Sciatic nerve (tissue), 2 donors: ENCODE measurements around the gene SIM2. TPM values are rescaled to one million over a fixed set of nuclear protein-coding genes. Genes with fewer than 3 reads are reported as not detected.

Source experiments
- ATAC-seq: fragments of 200-7000 bp; cut with Tn5 transposase; one replicate; pipeline ENCODE4 v1.9.1; 2020; ENCODE audit warnings: mild to moderate bottlenecking, moderate library complexity
- DNase-seq: peaks from one replicate; pipeline ENCODE4 v3.0.0-alpha.2; 2020; ENCODE audit warnings: low spot score
- intact Hi-C: fragments of 100-400 bp; cut with DNase I; formaldehyde crosslinking; loops from one replicate; pipeline ENCODE4 v1.14.2; 2022
- total RNA-seq: library from RNA; stranded (reverse); fragmentation: NEBNext Ultra II Directional; extraction: Animal tissue kit (Norgen Biotek cat#: 25700); gene quantifications from one replicate; pipeline ENCODE4 v1.2.1, GENCODE V29; 2021
- donor health status: DM: no; HTN: no; CAD: no.
- donor health status: DM: no; HTN: no; CAD: no.

Gene SIM2
- total RNA-seq, 1 donor from 2014 or later: not detected

GRCh38 chr21:36730291-36731281 lies 31.7 kb downstream of the SIM2 start:
- intact Hi-C loops: no loop called here
- no peak for ATAC-seq
- no peak for DNase-seq

DNA sequence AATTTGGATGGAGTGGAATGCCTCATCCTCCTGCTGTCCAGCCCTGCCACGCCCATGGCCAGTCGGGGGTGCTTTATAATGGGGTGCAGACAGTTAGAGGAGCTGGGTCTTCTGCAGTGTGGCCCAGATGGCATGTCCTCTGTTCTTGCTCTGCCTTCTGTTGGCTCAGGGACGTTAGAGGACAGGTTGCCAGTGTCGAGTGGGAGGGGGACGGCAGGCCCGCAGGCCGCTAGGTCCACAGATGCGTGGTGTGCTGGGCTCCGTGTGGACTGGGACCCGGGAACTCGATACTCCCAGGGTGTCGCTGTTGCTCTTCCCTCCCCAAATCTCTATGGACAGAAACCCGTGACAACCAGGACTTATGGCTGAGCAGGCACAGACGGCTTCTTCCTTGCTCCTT lies 33.3 kb downstream of the SIM2 start:
- DNase-seq: no peak
- intact Hi-C loops: no loop called here
- ATAC-seq: no peak

GRCh38 chr21:36732761-36733160 lies 33.8 kb downstream of the SIM2 start:
- DNase-seq (no peak), ATAC-seq (no peak)
- intact Hi-C loops: no loop called here

DNA sequence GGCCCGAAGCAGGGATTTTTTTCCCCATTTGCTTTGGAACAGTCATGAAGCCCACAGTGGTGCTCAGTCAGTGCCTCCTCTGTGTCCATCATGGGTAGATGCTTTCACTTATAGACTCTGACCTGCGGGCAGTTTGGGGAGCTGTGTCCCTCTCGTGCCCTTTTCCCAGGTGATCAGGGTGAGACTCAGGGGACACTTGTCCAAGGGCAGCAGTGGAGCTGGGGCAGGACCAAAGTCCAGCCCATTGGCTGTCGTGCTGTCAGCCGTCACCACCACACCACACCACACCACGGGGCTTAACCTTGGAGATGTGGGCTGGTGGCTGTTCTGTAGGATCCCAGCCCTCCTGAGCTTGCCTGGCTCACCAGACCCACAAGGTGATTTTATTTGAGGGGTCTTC lies 34.9 kb downstream of the SIM2 start:
- DNase-seq (no peak), ATAC-seq (no peak)
- intact Hi-C loops: no loop called here

DNA sequence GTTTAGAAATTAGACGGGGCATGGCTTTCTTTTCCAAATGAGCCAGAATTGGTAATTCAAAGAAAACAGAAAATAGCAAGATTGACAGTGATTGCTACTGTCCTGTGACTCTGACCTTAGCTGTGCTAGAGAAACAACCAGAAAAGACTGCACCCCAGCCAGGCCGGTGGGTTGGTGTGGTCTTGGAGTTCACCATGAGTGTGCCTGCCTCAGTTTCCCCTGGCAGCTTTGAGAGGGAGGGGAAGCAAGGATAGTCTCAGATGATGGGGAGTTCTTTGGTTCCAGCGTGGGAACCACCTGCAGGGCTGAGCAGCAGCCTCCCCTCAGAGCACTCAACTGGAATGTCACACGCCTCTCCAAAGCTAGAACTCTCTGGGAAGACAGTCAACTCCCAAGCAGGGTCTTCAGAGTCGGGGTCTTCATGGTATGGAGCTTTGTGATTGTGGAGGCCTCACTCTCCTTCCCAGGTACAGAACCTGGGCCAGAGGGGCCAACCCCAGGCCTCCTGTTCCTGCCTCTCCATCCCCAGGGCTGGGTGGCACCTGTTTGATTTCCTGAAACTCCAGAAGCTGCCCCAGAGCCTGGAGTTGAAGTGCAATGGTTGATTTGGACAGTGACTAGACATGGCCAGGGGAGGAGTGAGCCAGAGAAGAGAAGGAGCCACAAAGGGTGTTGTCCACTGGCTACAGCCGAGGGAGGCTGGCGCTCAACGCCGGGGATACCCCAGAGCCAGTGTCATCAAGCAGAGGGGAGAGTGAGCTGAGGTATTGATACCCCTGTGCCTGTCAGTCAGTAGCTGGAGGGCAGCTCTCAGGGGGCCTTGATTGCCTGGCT lies 35.7 kb downstream of the SIM2 start:
- no peak for ATAC-seq
- intact Hi-C loops: no loop called here
- DNase-seq: no peak

- ATAC-seq: no peak
- intact Hi-C loops: no loop called here
- DNase-seq: no peak
Measured at GRCh38 chr21:36735201-36735515, 36.2 kb downstream of the SIM2 start.

DNA sequence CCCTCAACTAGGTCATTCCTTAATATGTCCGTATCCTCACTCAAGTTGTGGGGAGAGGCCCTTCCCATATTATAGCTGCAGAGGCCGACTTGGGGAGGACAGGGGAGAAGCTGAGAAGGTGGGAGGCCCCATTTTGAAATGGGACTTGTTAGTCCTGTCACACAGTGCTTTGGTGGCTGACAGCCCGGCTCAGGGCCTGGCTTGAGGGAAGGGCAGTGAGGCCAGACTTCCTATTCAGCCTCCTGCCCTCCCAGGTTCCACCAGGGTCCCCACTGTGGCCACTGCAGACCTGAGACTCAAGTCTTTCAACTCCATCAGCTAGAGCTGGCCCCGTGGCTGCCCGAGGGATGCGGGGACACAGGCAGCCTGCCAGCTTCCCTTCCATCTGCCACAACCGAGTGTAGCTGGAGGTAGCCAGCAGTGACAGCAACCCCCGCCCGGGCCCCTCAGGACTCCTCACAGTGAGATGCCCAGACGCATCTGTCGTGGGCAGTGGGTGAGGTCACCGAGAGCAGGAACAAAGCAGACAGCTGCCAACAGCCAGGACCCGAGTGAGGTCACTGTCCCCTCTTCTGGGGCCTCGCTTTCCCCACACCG lies 36.9 kb downstream of the SIM2 start:
- ATAC-seq: no peak
- no peak for DNase-seq
- intact Hi-C loops: no loop called here

DNA sequence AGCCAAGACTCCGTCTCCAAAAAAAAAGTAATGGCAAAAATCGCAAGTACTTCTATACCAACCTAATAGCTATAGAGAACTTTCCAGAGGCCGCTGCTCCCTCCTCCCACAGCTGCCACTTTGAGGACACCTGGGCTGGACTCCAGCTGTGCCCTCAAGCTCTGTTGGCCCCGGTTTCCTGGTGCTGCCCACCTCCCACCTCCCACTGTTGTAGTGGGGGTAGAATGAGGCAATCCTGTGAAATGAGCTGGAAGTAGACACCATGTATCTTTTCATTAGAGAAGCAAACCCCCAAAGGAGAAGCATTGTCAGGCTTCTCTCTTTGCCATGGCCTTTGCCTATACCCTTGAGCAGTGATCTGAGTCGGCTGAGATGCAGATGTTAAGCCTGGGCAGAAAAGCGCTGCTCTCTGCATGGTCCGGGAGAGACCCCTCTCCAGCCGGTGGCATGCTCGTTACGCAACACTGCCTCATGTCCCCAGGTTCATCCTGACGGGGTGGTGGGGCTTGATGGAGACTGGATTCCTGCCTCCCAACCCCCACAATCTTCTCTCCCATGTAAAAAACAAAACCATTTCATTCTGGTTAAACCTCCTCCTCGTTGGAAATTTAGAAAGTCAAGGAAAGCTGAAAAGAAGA lies 39.7 kb downstream of the SIM2 start:
- intact Hi-C loops: no loop called here
- ATAC-seq: no peak
- DNase-seq: no peak

GRCh38 chr21:36741506-36741905 lies 42.6 kb downstream of the SIM2 start:
- intact Hi-C loops: loop anchor here (10.0 kb wide), 1 partner anchor 173 kb away; no protein-coding TSS in a partner anchor
- no peak for DNase-seq
- no peak for ATAC-seq

GRCh38 chr21:36743008-36743407 lies 44.1 kb downstream of the SIM2 start:
- intact Hi-C loops: loop anchor here (10.0 kb wide), 1 partner anchor 172 kb away; no protein-coding TSS in a partner anchor
- DNase-seq (no peak), ATAC-seq (no peak)

DNA sequence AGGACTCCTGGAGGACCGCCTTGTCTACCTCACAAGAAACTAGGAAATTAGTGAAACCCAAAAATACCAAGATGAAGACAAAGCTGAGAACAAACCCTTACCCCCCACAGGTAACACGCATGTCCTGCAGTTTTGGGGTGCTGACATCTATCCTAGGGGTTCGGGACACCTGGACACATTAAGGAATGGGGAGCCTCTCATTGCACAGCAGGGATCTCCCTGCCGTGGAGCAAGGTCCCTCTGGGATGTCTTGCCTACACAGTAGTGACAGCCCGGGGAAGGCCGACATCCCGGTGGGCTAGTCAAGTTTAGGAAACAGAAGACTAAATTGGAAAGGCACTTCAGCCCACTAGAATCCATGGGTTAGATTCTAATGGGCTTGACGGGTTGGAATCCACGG lies 44.5 kb downstream of the SIM2 start:
- ATAC-seq (no peak), DNase-seq (no peak)
- intact Hi-C loops: loop anchor here (10.0 kb wide), 1 partner anchor 171 kb away; no protein-coding TSS in a partner anchor

- no peak for ATAC-seq
Measured at GRCh38 chr21:36744190-36744559, 45.3 kb downstream of the SIM2 start.

GRCh38 chr21:36744560-36745231 lies 45.8 kb downstream of the SIM2 start:
- ATAC-seq (no peak), DNase-seq (no peak)
- intact Hi-C loops: loop anchor here (10.0 kb wide), 1 partner anchor 170 kb away; no protein-coding TSS in a partner anchor

More at GRCh38 chr21:36744190-36744559, 45.3 kb downstream of the SIM2 start:
- intact Hi-C loops: loop anchor here (10.0 kb wide), 1 partner anchor 171 kb away; no protein-coding TSS in a partner anchor
- no peak for DNase-seq

DNA sequence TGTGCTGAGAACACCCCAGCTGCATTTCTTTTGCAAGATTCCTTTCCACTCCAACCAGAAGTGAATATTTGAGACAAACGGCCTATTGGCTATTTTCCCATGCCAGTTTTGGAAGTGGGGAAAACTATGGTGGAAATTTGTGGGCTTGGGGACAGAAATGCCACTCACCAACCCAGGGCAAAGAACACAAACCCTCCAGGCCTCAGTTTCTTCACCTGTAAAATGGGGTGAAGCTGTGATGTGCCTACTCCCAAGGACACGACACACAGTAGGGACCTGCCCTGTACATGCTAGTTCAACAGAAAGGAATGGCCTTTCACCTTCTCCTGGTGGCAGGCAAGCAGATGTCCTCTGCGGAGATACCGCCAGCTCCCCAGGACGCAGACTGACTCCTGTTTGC lies 46.5 kb downstream of the SIM2 start:
- ATAC-seq (no peak), DNase-seq (no peak)
- intact Hi-C loops: loop anchor here (10.0 kb wide), 1 partner anchor 169 kb away; no protein-coding TSS in a partner anchor

- intact Hi-C loops: loop anchor here (10.0 kb wide), 1 partner anchor 168 kb away; no protein-coding TSS in a partner anchor
- ATAC-seq: no peak
- no peak for DNase-seq
Measured at GRCh38 chr21:36747041-36747814, 48.3 kb downstream of the SIM2 start.

- ATAC-seq: no peak
- intact Hi-C loops: loop anchor here (10.0 kb wide), 1 partner anchor 167 kb away; no protein-coding TSS in a partner anchor
- DNase-seq: no peak
Measured at GRCh38 chr21:36747815-36748383, 49.0 kb downstream of the SIM2 start.

DNA sequence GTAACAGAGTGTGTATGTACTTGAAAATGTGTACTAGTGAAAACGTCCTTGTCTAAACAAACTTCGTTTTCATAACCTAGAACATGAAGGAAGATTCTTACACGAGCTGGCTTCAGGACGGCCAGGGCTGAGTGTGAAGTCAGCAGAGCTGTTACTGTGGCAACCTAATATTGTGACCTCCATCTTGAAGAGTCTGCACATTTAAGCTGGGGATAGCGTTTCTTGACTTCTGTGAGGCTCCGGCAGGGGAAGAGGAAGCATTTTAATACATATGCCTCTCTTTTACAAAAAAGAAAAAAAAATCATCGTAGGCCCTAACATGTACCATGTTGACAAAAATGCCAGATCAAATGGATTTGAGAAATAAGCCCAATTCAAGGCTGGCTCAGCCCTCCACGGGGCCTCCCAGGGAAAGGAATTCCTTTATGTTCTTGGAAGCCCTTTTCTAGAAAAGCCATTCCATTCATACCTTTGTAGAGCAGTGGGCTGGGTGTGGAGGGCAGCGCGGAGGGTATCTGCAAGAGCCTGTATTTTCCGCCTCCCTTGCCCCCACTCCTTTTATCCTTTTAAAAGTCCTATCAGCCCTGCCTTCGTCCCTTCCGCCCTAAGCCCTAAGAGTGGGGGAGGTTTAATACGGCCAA lies 51.1 kb downstream of the SIM2 start:
- ATAC-seq (no peak), DNase-seq (no peak)
- intact Hi-C loops: loop anchor here (10.0 kb wide), 1 partner anchor 165 kb away; no protein-coding TSS in a partner anchor
